ENCODE measurements around the gene DIDO1. TPM values are rescaled to one million over a fixed set of nuclear protein-coding genes. Genes with fewer than 3 reads are reported as not detected.

Gene DIDO1
- total and polyA plus RNA-seq, 9 of the 15 experiments (the other 6 are each of a cell fraction or from before 2014, with no cell fraction given), result 4.4 to 46.8 (median 31.2) TPM

- TF ChIP-seq PYGO2 (tag; IDR thresholded peaks at IDR 0.05) (no peak), HLTF (IDR thresholded peaks at IDR 0.05) (no peak; the same call in 1 of the 2 replicates), CSDE1 (IDR thresholded peaks at IDR 0.05) (no peak), TSC22D4 (tag; IDR thresholded peaks at IDR 0.05) (no peak), BRCA1 (IDR thresholded peaks at IDR 0.05) (no peak), BRCA1 (CRISPR knock-in tag; IDR thresholded peaks at IDR 0.05) (no peak), DPF2 (IDR thresholded peaks at IDR 0.05) (peak; percentile 25; the same call in 1 of the 2 replicates), ZNF57 (CRISPR knock-in tag; IDR thresholded peaks at IDR 0.05) (no peak), GTF2F1 (IDR thresholded peaks at IDR 0.05; ENCODE audit: low read depth, low read length) (no peak), FOXA3 (CRISPR knock-in tag; conservative IDR thresholded peaks at IDR 0.05 in 1 of 2, IDR thresholded peaks at IDR 0.05 in 1 of 2) (no peak), MYBL2 (IDR thresholded peaks at IDR 0.05; ENCODE audit: low read depth) (no peak), MYBL2 (CRISPR knock-in tag; IDR thresholded peaks at IDR 0.05; ENCODE audit: borderline replicate concordance) (no peak), RFX5 (IDR thresholded peaks at IDR 0.05; ENCODE audit: low read depth, low read length) (no peak), BDP1 (IDR thresholded peaks at IDR 0.05; ENCODE audit: insufficient read depth, insufficient read length) (no peak), SMAD4 (CRISPR knock-in tag; conservative IDR thresholded peaks at IDR 0.05) (peak; percentile 62; the same call in 1 of the 2 replicates), STAT6 (CRISPR knock-in tag; IDR thresholded peaks at IDR 0.05) (no peak), ZNF584 (CRISPR knock-in tag; IDR thresholded peaks at IDR 0.05; ENCODE audit: low read depth) (no peak), KAT2B (IDR thresholded peaks at IDR 0.05; ENCODE audit: low read depth, low read length) (no peak), ESRRA (IDR thresholded peaks at IDR 0.05; ENCODE audit: borderline replicate concordance, low read depth) (peak; percentile 55; the same call in 1 of the 2 replicates), LEF1 (IDR thresholded peaks at IDR 0.05) (no peak), ZNF316 (IDR thresholded peaks at IDR 0.05) (peak; percentile 95), LARP7 (IDR thresholded peaks at IDR 0.05) (no peak), ZBTB33 (CRISPR knock-in tag; IDR thresholded peaks at IDR 0.05) (no peak; the same call in 1 of the 2 replicates), HMGN3 (IDR thresholded peaks at IDR 0.05; ENCODE audit: borderline replicate concordance, extremely low read depth, insufficient read length, low read depth, low read length) (peak; percentile 32), TEAD2 (tag; IDR thresholded peaks at IDR 0.05) (no peak), BCOR (IDR thresholded peaks at IDR 0.05) (0 out of 2 replicates have a peak, but pooled peaks have one; percentile 49), NCOA1 (IDR thresholded peaks at IDR 0.05; ENCODE audit: low read depth) (peak; percentile 32; the same call in 1 of the 2 replicates), RBFOX2 (IDR thresholded peaks at IDR 0.05; ENCODE audit: low read depth, low read length) (peak; percentile 99)
Observed at GRCh38 chr20:62937268-62938104, 11.2 kb upstream of the DIDO1 start (continued).

Data from K562 (cell line).